GM20431 (cell line): ENCODE measurements around the gene PKDCC.

Experiments used
- in situ Hi-C: fragments of 300-500 bp; cut with MseI, MboI; formaldehyde crosslinking; loops from one replicate; pipeline ENCODE4 v1.15.0; 2020; ENCODE audit warnings: low sequenced_read_pairs; ENCODE audit not compliant: unreplicated experiment

PKDCC gene

DNA sequence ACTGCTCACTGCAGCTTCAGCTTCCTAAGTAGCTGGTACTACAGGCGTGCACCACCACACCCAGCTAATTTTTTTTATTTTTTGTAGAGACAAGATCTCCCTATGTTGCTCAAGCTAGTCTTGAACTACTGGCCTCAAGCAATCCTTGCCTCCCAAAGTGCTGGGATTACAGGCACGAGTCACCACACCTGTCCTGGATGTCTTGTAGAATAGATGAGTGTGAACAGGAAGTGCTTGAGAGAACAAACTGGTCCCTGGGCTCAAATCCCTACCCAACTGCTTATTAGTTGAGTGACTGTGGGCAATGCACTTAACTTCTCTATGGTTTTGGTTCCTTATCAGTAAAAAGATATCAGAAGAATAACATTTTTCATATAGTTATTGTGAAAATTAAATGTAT is 34.2 kb downstream of the PKDCC start:
- in situ Hi-C loops = loop anchor here (5.0 to 25.0 kb wide), 3 partner anchors 155 to 255 kb away; no protein-coding TSS in a partner anchor

DNA sequence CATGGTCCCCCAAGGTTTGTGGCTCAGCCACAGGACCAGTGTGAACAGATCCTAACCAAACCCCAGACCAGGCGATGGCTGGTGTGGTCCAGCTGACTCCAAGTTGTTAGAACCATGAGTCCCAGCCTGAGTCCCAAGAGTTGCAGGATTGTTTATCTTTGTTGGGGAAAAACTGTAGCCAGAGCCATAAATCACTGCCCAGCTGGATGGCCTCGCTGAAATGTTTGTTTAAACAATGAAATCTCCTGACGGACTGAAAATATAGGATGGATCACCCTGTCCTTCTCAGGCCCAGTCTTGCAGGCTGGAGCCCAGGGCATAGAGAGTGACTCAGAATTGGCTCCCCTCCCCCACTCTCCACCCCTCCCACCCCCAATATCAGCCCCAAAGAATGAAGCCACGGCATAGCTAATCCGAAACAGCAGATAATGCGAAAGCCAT is 36.4 kb downstream of the PKDCC start:
- in situ Hi-C loops = loop anchor here (5.0 to 25.0 kb wide), 3 partner anchors 153 to 253 kb away; no protein-coding TSS in a partner anchor

DNA sequence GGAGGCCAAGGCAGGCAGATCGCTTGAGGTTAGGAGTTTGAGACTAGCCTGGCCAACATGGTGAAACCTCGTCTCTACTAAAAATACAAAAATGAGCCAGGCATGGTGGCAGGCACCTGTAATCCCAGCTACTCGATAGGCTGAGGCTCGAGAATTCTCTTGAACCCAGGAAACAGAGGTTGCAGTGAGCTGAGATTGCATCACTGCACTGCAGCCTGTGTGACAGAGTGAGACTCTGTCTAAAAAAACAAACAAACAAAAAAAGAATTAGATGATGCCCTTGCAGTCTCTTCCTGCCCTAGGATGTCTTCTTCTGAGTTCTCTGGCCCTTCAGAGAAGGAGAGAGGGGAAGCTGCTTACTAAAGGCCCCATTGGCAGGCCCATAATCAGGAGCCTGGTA is 37.2 kb downstream of the PKDCC start:
- in situ Hi-C loops = loop anchor here (25.0 kb wide), 2 partner anchors 152 to 252 kb away; no protein-coding TSS in a partner anchor

DNA sequence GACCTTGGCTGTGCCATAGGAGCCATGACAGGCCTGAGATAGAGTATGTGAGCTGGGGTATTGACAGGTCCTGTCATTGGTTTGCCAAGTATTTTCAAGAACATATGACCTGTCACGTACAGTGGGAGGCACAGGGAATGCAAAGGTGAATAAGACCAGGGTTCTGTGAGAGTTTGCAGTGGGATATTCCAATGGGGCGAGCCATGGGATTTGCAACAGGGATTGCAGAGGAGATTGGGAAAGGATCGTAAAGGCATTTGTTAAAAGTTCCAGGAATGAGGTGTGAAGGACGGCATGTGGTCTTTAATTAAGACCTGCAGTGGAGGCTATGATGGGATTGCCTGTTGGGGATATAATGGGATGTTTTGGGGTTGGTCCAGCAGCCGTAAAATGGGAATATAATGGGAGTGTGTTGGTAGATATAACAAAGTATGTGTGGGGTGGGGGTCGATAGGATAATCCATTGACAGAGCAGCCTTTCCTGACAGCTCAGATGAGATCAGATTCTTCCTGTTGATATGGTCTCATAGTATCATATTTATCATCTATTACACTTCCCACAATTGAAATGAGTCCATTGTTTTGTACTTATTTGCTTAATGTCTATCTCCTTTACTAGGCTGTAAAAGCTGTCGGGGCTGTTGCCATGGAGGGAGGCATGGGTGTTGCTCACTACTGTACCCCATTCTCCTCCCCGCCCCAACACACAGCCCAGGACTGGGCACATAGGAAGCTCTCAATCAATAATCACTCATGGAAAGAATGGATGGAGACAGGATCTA is 38.1 kb downstream of the PKDCC start:
- in situ Hi-C loops = loop anchor here (25.0 kb wide), 2 partner anchors 151 to 251 kb away; no protein-coding TSS in a partner anchor

DNA sequence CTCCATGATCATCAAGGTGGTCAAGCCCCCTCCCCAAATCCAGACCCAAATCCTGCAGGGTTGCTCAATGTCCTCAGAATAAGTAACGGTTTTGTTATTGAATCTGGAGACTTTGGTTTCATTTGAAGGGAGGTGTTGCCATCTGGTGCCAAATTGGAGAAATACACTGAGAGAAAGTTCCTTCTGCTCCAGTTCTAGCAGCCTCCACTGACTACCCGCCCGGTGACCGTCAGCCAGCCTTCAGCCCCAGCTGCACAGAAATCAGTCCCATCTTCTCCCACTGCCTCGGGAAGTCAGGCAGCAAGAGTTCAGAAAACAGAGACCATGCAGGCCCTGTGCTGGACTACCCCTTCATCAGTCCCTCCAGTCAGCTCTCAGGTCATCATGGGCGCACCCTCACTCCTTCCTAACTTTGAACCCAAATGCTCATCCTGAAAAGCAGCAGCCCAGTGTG is 38.7 kb downstream of the PKDCC start:
- in situ Hi-C loops = loop anchor here (25.0 kb wide), 2 partner anchors 151 to 251 kb away; no protein-coding TSS in a partner anchor

DNA sequence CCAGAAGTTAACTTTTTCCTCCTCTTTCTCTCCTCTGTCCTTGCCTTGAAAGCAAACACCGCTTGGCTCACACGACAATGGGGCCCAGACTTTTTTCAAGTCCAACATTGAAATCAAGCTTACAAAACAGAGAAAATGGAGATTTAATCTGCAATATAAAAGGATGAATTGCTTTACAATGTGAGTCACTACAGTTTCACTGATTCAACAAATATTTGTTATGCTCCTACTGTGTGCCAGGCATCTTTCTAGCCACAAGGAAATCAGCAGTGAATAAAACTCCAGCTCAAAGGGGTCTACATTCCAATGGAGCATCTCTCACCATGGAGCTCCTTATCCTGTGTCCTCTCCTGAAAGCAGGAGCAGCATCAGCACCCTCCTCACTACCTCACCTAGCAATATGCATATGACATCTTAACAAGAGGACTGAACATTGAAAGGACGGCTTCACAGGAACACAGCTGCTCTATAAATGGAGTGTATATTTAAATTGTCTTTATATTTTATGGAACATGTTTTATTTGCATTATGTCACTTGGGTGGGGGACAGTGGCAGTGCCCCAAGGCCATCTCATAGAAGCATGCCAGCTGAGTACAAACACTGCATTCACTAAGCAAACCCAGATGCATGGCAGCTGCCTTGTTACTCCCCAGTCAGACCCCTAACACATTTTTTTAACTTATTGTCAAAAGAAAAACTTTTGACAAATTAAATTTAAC is 39.5 kb downstream of the PKDCC start:
- in situ Hi-C loops = loop anchor here (25.0 kb wide), 2 partner anchors 150 to 250 kb away; no protein-coding TSS in a partner anchor

DNA sequence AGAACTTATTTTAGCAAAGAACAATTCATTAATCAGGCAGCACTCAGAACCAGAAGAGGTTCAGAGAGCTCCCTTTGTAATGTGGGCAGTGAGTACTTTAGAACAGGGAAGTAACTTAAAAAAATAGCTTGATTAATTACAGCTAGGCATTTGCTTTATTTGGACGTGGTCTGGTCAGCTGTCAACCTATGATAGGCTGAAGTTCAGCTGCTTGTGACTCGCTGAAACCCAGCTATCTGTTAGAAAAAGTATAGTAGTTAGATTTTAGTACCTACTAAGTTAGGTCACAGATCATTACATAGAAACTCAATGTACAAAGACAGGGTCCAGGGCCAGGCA is 40.0 kb downstream of the PKDCC start:
- in situ Hi-C loops = loop anchor here (25.0 kb wide), 2 partner anchors 149 to 249 kb away; no protein-coding TSS in a partner anchor

DNA sequence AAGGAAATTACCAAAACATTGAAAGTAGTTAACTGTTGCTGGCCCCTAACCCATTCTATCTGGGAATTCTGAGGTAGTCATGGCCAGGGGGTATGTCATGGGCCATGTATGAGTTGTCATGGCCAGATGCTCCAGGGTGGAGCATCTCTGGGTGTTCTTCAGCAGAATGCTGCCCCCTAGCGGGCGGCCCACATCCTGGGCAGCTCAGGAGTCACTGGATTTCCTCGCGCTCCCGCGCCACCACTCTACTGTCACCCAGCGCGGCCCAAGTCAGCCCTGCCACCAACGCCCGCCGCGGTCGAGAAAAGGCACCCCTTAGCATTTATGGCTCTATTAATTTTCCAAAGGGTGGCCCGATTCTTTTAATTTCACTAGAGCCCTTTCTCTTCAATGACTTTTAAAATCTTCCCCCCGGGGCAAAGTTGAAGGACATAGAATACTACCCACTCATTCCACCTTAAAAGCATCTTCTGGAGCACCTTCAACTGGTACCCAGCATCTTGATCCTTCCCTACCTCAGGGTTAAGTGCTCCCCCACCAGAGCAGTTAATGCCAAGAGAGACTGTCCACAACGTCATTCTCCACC is 41.6 kb downstream of the PKDCC start:
- in situ Hi-C loops = loop anchor here (25.0 kb wide), 2 partner anchors 148 to 248 kb away; no protein-coding TSS in a partner anchor

DNA sequence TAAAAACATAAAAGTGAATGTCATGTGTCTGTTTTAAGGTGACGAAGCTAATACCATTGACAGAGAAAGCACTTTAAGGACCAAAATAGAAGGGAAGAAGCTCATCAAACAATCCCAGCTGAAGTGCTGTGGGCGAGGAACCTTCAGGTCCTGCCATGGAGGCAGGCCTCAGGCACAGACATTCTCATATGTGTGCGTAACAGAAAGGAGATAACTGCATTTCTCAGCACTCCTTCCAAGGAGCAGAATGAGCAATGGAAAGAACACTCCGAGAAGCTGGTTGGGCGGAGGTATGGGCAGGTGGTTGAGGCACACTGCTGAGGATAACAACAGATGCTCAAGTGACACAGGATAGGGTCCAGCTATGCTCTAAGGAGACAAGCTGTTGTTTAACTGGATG is 42.4 kb downstream of the PKDCC start:
- in situ Hi-C loops = loop anchor here (25.0 kb wide), 2 partner anchors 147 to 247 kb away; no protein-coding TSS in a partner anchor

DNA sequence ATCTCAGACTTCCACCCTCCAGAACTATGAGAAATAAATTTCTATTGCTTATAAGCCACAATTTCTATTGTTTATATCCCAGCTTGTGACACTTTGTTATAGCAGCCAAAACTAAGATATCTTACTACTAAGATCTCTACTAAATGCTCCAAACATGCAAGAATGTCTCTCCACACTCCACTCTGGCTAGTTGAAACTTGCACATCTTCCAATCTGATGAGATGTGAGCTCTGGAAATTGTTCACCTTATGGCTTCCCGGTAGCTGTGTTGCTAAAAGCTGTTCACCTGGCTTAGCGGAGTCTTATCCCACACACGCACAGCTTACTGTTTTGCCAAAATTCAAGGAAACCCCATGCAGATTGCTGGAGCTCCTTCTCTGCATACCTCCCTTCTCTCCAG is 43.9 kb downstream of the PKDCC start:
- in situ Hi-C loops = loop anchor here (25.0 kb wide), 2 partner anchors 146 to 246 kb away; no protein-coding TSS in a partner anchor

DNA sequence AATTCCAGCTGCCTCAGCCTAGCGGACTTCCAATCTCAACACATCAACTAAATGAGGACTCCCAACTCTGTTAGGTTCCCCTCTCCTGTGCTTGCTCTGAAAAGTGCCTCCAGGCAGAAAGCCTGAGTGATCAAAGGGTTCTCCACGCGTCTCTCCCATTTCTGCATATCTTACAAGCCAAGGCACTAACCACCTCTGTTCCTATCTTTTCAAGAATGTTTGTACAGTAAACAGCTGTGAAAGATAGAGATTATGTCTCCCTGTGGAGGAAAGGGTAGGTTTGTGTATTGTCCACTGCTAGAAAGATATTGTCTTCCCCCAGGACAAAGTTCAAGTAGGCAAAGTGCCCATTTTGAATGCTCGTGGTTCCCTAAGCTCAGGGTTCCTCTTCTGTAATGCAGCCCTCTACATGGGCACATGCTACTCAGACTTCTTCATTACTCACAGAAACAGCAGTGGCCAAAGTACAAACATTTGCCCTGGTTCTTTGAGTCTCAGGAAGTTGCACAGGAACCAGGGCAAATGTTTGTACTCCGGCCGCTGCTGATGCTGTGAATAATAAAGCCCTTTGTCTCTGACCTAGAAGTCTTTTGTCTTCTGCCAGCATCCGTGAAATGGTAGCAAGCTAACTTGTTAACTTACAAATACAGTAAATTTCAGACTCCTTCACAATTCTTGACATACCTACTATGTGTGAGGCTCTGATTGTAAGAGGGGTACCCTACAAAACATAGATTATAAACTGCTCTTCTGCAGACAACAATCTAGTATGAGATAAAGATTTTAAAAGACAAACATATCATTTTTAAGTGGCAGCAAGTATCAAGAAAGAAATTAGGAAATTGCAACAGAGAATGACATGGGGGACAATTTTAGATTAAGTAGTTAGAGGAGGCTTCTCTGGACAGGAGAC is 44.5 kb downstream of the PKDCC start:
- in situ Hi-C loops = loop anchor here (25.0 kb wide), 2 partner anchors 145 to 245 kb away; no protein-coding TSS in a partner anchor

DNA sequence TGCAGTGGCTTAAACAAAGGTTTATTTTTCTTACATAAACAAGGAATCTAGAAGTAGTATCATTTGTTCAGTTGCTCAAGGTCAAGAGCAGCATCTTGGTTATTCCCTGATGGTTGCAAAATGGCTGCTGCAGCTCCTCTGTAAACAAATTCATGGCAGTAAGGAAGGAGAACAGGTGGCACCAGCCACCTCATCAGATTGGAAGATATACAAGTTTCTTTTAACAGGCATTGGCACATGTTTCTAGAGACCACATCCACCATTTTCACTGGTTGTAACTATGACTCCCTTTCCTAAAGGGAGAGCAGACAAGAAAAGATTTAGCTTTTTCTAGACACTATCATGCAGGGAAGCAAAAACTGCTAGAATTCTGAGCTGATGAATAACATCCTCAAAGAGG is 46.3 kb downstream of the PKDCC start:
- in situ Hi-C loops = loop anchor here (25.0 kb wide), 2 partner anchors 143 to 243 kb away; no protein-coding TSS in a partner anchor

DNA sequence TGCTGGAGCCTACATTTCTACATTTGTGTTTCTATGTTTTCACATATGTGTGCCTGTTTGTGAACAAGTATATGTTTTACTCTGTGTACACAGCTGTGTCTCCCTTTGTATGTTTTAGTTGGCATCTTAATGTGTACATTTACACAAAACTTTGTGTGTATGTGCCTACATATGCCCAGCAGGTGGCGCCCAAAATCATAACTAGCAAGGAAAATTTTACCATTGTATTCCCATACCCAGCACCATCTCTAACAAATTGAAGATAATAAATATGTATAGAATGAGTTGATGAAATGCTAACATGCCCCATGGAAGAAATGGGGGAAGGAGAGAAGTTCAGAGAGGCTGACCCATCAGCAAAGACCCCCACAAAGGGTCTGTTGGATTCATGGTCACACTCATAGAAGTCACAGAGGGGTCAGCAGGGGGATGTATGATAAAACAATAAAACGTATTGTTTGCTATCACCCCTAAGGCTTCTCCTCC is 48.1 kb downstream of the PKDCC start:
- in situ Hi-C loops = loop anchor here (25.0 kb wide), 2 partner anchors 141 to 241 kb away; no protein-coding TSS in a partner anchor

DNA sequence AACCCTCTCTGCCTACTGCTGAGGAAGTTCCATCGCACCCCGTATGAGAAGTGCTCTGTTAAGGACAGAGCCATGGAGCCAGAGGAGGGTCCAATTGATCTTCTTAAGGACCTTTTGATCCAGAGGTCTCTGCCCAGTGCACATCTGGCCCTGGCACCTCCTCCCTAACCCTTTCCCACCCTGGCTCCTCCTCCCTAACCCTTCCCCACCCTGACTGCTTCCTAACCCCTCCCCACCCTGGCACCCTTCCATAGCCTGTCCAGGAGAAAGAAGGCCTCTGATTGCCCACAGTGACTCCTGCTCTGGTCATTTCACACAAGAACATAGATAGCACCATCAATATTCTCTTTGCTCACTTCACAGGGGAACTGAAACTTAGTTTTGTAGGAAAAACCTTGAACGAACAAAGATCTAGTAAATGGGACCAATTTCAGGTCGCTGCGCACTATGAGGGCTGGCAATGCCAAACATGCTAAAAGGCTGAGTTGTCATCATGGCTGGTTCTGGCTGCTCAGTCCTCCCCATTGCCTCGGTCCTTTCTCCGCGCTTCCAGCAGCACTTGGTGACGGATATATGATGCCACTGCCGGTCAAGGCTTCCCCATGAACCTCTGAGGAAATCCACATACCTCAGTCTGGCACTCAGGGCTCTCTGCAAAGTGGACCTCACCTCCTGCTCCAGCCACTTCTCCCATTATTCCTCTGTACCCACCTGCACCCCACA is 49.2 kb downstream of the PKDCC start:
- in situ Hi-C loops = loop anchor here (25.0 kb wide), 2 partner anchors 140 to 240 kb away; no protein-coding TSS in a partner anchor

DNA sequence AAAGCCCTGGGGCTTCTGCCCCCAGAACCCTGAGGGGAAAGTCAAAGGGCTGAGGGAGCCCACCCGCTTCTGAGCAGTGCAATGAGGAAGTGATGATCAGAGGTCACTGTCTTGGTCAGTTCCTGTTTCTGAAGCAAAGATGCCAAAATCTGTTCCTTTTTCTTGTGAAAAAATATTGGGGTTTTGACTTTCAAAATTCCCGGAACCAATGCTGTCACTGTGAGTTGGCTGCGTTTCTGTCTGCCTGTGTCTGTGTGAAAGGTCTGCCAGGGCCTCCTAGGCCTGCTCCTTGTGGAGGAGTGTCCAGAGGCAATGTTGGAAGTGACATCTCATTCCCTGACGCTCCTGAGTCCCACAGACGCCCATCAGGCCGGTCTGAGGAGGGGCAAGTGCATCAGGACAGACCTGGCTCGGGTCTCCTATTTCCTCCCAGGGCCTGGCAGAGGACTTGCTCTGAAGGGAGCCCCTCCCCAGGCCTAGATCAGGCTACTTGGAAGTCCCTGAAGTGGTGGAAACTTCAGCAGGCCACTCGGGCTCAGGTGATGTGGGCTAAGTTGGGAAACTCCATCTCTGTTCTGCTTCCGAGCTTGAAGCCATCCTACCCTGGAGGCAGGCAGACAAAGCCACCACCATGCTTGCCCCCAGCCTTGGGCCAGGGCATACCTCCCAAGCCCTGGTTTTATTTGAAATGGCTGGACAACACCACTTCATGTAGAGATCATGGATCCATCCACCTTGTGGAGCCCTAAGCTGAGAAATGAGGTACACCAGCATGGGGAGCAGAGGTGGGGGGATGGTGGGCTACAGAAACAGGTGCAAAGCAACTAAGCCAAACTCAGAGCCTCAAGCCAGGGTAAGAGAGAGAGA is 51.0 kb downstream of the PKDCC start:
- in situ Hi-C loops = loop anchor here (25.0 kb wide), 2 partner anchors 138 to 238 kb away; no protein-coding TSS in a partner anchor

DNA sequence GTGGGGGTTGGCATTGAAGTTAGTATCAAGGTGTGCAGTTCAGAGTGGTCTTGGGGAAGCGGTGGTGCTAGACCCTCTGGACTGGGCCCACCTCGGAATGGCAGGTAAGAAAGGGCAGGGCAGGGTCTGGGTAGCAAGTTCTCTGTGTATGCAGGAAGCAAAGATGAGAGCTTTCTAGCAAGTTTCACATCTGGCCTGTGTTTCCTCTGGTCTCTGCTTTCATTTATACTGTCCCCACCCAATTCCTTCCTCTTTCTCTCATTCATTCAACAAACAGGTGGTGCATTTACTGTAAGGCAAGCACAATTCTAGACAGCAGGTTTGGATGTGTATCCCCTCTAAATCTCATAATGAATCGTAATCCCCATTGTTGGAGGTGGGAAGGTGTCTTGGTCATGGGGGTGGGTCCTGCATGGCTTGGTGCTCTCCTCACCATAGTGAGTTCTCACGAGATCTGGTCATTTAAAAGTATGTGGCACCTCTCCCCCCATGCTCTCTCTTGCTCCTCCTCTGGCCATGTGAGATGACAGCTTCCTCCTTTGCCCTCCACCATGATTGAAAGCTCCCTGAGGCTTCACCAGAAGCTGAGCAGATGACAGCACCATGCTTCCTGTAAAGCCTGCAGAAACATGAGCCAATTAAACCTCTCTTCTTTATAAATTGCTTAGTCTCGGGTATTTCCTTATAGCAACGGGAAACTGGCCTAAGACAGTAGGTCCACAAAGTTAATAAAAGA is 51.8 kb downstream of the PKDCC start:
- in situ Hi-C loops = loop anchor here (25.0 kb wide), 2 partner anchors 138 to 238 kb away; no protein-coding TSS in a partner anchor
